Chondrocyte (in vitro differentiated cells): ENCODE measurements around the gene DVL2. TPM values are rescaled to one million over a fixed set of nuclear protein-coding genes. Genes with fewer than 3 reads are reported as not detected.

Source experiments
- DNase-seq: peaks from one replicate; pipeline ENCODE4 v3.0.0; 2021; ENCODE audit warnings: mixed read lengths, low spot score
- H3K27ac Mint-ChIP-seq: one replicate; pipeline ENCODE4 v1.8.0; 2021; ENCODE audit warnings: mild to moderate bottlenecking, moderate library complexity, mixed read lengths; ENCODE audit not compliant: unreplicated experiment
- H3K27me3 Mint-ChIP-seq: 2 replicates; pipeline ENCODE4 v1.8.0; 2021; ENCODE audit warnings: low read depth, mixed read lengths
- H3K36me3 Mint-ChIP-seq: 2 replicates; pipeline ENCODE4 v1.8.0; 2021; ENCODE audit warnings: low read depth, mixed read lengths
- H3K4me1 Mint-ChIP-seq: 2 replicates; pipeline ENCODE4 v1.8.0; 2021; ENCODE audit warnings: low read depth, mild to moderate bottlenecking, mixed read lengths
- H3K4me3 Mint-ChIP-seq: one replicate; pipeline ENCODE4 v1.8.0; 2021; ENCODE audit warnings: mild to moderate bottlenecking, moderate library complexity, mixed read lengths; ENCODE audit not compliant: unreplicated experiment
- H3K9me3 Mint-ChIP-seq: 2 replicates; pipeline ENCODE4 v1.8.0; 2021; ENCODE audit warnings: low read depth, mixed read lengths
- total RNA-seq: library from RNA; stranded (reverse); gene quantifications from 3 replicates; pipeline ENCODE4 v1.2.1, GENCODE V29; 2021
- TF ChIP-seq, protein P1 (sequence below): fragments of 200-600 bp; sonication (generic); IDR thresholded peaks from 2 replicates; pipeline ENCODE4 v1.5.0; 2021; ENCODE audit warnings: antibody characterized with exemption, mild to moderate bottlenecking, moderate library complexity

The DVL2 gene
- total RNA-seq, 1 donor from 2014 or later, result 58.8 TPM

- TF ChIP-seq, protein P1, sequence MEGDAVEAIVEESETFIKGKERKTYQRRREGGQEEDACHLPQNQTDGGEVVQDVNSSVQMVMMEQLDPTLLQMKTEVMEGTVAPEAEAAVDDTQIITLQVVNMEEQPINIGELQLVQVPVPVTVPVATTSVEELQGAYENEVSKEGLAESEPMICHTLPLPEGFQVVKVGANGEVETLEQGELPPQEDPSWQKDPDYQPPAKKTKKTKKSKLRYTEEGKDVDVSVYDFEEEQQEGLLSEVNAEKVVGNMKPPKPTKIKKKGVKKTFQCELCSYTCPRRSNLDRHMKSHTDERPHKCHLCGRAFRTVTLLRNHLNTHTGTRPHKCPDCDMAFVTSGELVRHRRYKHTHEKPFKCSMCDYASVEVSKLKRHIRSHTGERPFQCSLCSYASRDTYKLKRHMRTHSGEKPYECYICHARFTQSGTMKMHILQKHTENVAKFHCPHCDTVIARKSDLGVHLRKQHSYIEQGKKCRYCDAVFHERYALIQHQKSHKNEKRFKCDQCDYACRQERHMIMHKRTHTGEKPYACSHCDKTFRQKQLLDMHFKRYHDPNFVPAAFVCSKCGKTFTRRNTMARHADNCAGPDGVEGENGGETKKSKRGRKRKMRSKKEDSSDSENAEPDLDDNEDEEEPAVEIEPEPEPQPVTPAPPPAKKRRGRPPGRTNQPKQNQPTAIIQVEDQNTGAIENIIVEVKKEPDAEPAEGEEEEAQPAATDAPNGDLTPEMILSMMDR, result no peak
Observed at GRCh38 chr17:7260651-7261378, 26.5 kb upstream of the DVL2 start.

GRCh38 chr17:7260151-7260550, 25.8 kb upstream of the DVL2 start:
- no peak overlapping the region for H3K27ac Mint-ChIP-seq
- H3K4me3 Mint-ChIP-seq, result no peak overlapping the region
- peaks cover 19% of the 10 kb centered on the region for H3K36me3 Mint-ChIP-seq
- TF ChIP-seq, protein P1, result no peak
- no peaks in the 10 kb centered on the region for H3K9me3 Mint-ChIP-seq
- peaks cover 11% of the 10 kb centered on the region for H3K27me3 Mint-ChIP-seq
- no peak for DNase-seq
- peaks cover 22% of the 10 kb centered on the region for H3K4me1 Mint-ChIP-seq

More at GRCh38 chr17:7260651-7261378, 26.5 kb upstream of the DVL2 start:
- Mint-ChIP-seq H3K4me3 (peak overlapping the region; percentile 61), H3K27me3 (peaks cover 11% of the 10 kb centered on the region), H3K9me3 (no peaks in the 10 kb centered on the region), H3K27ac (no peak overlapping the region), H3K4me1 (peaks cover 22% of the 10 kb centered on the region), H3K36me3 (peaks cover 19% of the 10 kb centered on the region)
- DNase-seq, result no peak

GRCh38 chr17:7259555-7259889, 25.2 kb upstream of the DVL2 start:
- H3K4me1 Mint-ChIP-seq, result peaks cover 21% of the 10 kb centered on the region
- no peak overlapping the region for H3K4me3 Mint-ChIP-seq
- no peaks in the 10 kb centered on the region for H3K9me3 Mint-ChIP-seq
- H3K27ac Mint-ChIP-seq, result no peak overlapping the region
- H3K36me3 Mint-ChIP-seq, result peaks cover 22% of the 10 kb centered on the region
- H3K27me3 Mint-ChIP-seq, result peaks cover 11% of the 10 kb centered on the region
- TF ChIP-seq, protein P1, result no peak
- no peak for DNase-seq

DNA sequence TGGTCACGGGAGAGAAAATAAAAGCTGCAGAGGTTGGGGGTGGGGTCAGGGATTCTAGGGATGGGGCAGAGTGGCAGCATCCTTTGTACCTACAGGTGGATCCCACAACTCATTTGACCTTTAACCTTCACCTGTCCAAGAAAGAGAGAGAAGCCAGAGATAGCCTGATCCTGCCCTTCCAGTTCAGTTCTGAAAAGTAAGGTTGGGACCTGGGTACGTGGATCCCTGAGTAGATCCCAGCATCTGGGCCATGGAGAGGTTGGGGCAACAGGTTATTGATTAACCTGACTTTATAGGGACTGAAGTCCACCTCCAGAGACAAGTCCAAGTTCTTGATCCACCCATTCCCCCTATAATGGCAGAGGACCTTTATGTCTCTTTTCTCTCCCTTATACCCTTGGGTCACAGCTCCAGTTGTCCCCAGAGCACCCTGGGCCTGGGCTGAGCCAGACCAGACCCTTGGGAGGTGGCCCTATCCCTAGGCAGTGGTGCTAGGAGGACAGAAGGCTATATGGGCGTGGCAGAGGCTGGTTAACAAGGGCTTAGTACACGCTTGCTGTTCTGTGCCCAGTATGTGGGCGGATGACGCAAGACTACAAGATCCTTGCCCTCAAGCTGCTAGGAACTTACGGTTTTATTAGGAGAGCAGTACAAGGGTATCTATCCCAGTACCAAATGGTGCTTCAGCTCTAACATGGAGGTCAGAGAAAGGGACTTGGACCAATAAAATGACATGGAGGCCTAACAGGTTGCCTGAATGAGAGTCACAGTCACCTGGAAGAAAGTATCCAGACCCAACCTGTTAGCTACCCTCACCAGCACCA, 24.6 kb upstream of the DVL2 start:
- Mint-ChIP-seq H3K36me3 (peaks cover 22% of the 10 kb centered on the region), H3K27ac (no peak overlapping the region), H3K27me3 (peaks cover 11% of the 10 kb centered on the region), H3K9me3 (no peaks in the 10 kb centered on the region), H3K4me1 (peaks cover 19% of the 10 kb centered on the region), H3K4me3 (no peak overlapping the region)
- DNase-seq, result no peak
- TF ChIP-seq, protein P1, result no peak

GRCh38 chr17:7256766-7257456, 22.6 kb upstream of the DVL2 start:
- Mint-ChIP-seq H3K27me3 (peaks cover 2% of the 10 kb centered on the region), H3K36me3 (peaks cover 23% of the 10 kb centered on the region), H3K9me3 (no peaks in the 10 kb centered on the region), H3K27ac (no peak overlapping the region), H3K4me3 (no peak overlapping the region), H3K4me1 (peaks cover 22% of the 10 kb centered on the region)
- TF ChIP-seq, protein P1, result no peak
- no peak for DNase-seq
